ENCODE data around the gene AKNA. TPM values are rescaled to one million over a fixed set of nuclear protein-coding genes. Genes with fewer than 3 reads are reported as not detected.

Gene AKNA
- total RNA-seq, 1 experiment from 2014 or later, result 10.1 TPM

DNA sequence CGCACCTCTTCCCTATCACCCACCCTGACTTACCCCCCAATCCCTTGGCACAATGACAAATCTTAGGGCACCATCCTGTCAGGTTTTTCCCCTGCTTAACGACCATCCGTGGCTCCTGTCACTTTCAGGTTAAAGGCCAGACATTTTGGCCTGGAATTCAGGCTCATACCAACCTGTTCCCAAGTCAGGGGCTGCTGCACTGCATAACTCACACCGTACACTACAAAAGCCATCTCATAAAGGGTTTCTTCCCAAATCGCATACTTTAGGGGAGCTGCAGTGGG, 7.5 kb upstream of the AKNA start:
- Histone ChIP-seq H3K27ac (ENCODE audit: low read length) (no peak overlapping the region), H3K27me3 (ENCODE audit: control insufficient read depth, insufficient read depth, low read length) (no peaks in the 10 kb centered on the region), H3K9me3 (ENCODE audit: control insufficient read depth, insufficient read depth, low read depth, low read length) (no peaks in the 10 kb centered on the region), H3K4me3 (ENCODE audit: low read depth in 2 of 2, low read length in 2 of 2) (no peak overlapping the region), H3K4me1 (ENCODE audit: control insufficient read depth, insufficient read depth, low read length) (peaks cover 4% of the 10 kb centered on the region), H3K36me3 (ENCODE audit: control insufficient read depth, insufficient read depth, low read length) (no peaks in the 10 kb centered on the region; the same call in 1 of the 2 replicates)
- DNase-seq (ENCODE audit: low read depth, low spot score), result no peak
- ChIA-PET POLR2A (interaction anchor here (0.9 kb wide), 1 partner anchor 44 kb away, joined by 4 read pairs; no protein-coding TSS in a partner anchor), CTCF (no interaction called here)
- intact Hi-C loops (cut with micrococcal nuclease; ENCODE audit: unreplicated experiment), result no loop called here
- in situ Hi-C loops (cut with HindIII; ENCODE audit: low pct_unique_long_range_greater_than_20kb, low sequenced_read_pairs), result no loop called here
- ATAC-seq, result no peak
- no peak for TF ChIP-seq POLR2AphosphoS5 (IDR thresholded peaks at IDR 0.05; ENCODE audit: low read depth, low read length)
- TF ChIP-seq CTCF (IDR thresholded peaks at IDR 0.05), result no peak
- no peak for TF ChIP-seq TCF7L2 (IDR thresholded peaks at IDR 0.05; ENCODE audit: low read depth, low read length)
- TF ChIP-seq REST (IDR thresholded peaks at IDR 0.05; ENCODE audit: insufficient read depth in 1 of 2, low read depth in 2 of 2, low read length in 1 of 2), result no peak
- no peak for TF ChIP-seq SIN3A (IDR thresholded peaks at IDR 0.05; ENCODE audit: borderline replicate concordance, insufficient read depth, low read depth, low read length)
- no TSS peak for BruUV-seq (replicated peaks)

DNA sequence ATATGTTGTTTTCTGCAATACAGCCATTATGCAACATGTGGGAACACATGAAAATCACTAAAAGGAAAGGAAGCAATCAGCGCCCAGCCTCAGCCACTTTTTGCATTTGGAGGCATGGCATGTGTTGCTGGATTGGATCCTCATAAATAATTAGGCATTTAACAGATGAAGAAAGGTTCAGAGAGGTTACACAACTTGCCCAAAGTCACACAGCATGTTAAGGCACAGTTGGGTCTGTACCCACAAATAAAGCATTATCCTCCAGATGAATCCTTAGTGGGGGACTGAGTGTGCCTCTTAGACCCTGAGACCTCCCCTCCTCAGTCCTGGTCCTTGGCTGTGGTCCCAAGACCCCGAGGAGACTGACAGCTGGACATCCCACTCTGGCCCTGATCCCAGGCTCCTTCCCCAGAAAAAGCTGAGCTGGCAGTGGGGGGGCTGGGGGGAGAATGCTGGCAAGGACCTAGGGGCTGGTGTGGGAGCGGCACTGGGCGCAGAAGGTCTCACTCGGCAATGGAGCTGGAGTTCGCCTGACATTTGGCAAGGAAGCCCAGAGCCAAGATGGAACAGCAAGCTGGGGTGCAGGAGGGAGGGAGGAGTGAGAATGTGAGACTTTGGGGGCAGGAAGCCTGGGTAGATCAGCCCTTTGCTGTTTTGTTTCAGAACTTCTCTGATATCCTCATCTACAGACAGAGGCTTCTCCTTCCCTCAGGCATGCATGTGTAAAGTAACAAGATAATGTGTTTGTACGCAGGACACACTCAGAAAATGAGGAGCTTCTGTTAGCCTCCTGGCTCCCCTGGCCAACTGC, 6.9 kb upstream of the AKNA start:
- Histone ChIP-seq H3K9me3 (ENCODE audit: control insufficient read depth, insufficient read depth, low read depth, low read length) (no peaks in the 10 kb centered on the region), H3K36me3 (ENCODE audit: control insufficient read depth, insufficient read depth, low read length) (no peaks in the 10 kb centered on the region; the same call in 1 of the 2 replicates), H3K27ac (ENCODE audit: low read length) (no peak overlapping the region), H3K4me1 (ENCODE audit: control insufficient read depth, insufficient read depth, low read length) (peaks cover 4% of the 10 kb centered on the region), H3K27me3 (ENCODE audit: control insufficient read depth, insufficient read depth, low read length) (no peaks in the 10 kb centered on the region), H3K4me3 (ENCODE audit: low read depth in 2 of 2, low read length in 2 of 2) (no peak overlapping the region)
- in situ Hi-C loops (cut with HindIII; ENCODE audit: low pct_unique_long_range_greater_than_20kb, low sequenced_read_pairs), result no loop called here
- TF ChIP-seq SIN3A (IDR thresholded peaks at IDR 0.05; ENCODE audit: borderline replicate concordance, insufficient read depth, low read depth, low read length) (no peak), TCF7L2 (IDR thresholded peaks at IDR 0.05; ENCODE audit: low read depth, low read length) (no peak), CTCF (IDR thresholded peaks at IDR 0.05) (no peak), REST (IDR thresholded peaks at IDR 0.05; ENCODE audit: insufficient read depth in 1 of 2, low read depth in 2 of 2, low read length in 1 of 2) (no peak), POLR2AphosphoS5 (IDR thresholded peaks at IDR 0.05; ENCODE audit: low read depth, low read length) (no peak)
- BruUV-seq (replicated peaks), result no TSS peak
- ATAC-seq (no peak), DNase-seq (ENCODE audit: low read depth, low spot score) (no peak)
- ChIA-PET CTCF (no interaction called here), POLR2A (interaction anchor here (0.9 kb wide), 1 partner anchor 44 kb away, joined by 4 read pairs; no protein-coding TSS in a partner anchor)
- intact Hi-C loops (cut with micrococcal nuclease; ENCODE audit: unreplicated experiment), result no loop called here
